Nephron (organoid): ENCODE measurements around the gene NKAP.

Experiments
- H3K27ac Mint-ChIP-seq, 3 experiments: 2 replicates each; pipeline ENCODE4 v1.8.0; 2020; ENCODE audit warnings: mixed read lengths in 3 of 3, mild to moderate bottlenecking in 2 of 3, moderate library complexity in 1 of 3
- H3K27me3 Mint-ChIP-seq: 2 replicates; pipeline ENCODE4 v1.8.0; 2021; ENCODE audit warnings: low read depth, mild to moderate bottlenecking, moderate library complexity, mixed read lengths
- H3K36me3 Mint-ChIP-seq: 2 replicates; pipeline ENCODE4 v1.8.0; 2020; ENCODE audit warnings: low read depth, mixed read lengths
- H3K4me1 Mint-ChIP-seq: 2 replicates; pipeline ENCODE4 v1.8.0; 2020; ENCODE audit warnings: mixed read lengths
- H3K4me3 Mint-ChIP-seq, 3 experiments: 2 replicates each; pipeline ENCODE4 v1.8.0; 2020; ENCODE audit warnings: mild to moderate bottlenecking in 3 of 3, mixed read lengths in 3 of 3, moderate library complexity in 2 of 3
- H3K9me3 Mint-ChIP-seq: 2 replicates; pipeline ENCODE4 v1.8.0; 2020; ENCODE audit warnings: mixed read lengths
- CTCF ChIP-seq, 3 experiments: fragments of 200-600 bp; sonication (generic); IDR thresholded peaks; one replicate each; pipeline ENCODE4 v1.5.0; 2021; ENCODE audit warnings: antibody characterized with exemption in 3 of 3; ENCODE audit not compliant: unreplicated experiment in 3 of 3

Gene NKAP

GRCh38 chrX:119887721-119888425 is 55.7 kb downstream of the NKAP start:
- Mint-ChIP-seq H3K4me1 (no peaks in the 10 kb centered on the region), H3K36me3 (no peaks in the 10 kb centered on the region), H3K27ac (no peak overlapping the region), H3K4me3 (peak overlapping the region; percentile 67 to 74 (median 71)), H3K9me3 (peaks cover 4% of the 10 kb centered on the region), H3K27me3 (no peaks in the 10 kb centered on the region)
- peak; percentile 33 to 53 (median 36) for TF ChIP-seq CTCF (IDR thresholded peaks at IDR 0.05; ENCODE audit: unreplicated experiment in 3 of 3)

GRCh38 chrX:119885554-119886428 is 57.8 kb downstream of the NKAP start:
- H3K9me3 Mint-ChIP-seq = peaks cover 4% of the 10 kb centered on the region
- no peaks in the 10 kb centered on the region for H3K36me3 Mint-ChIP-seq
- TF ChIP-seq CTCF (IDR thresholded peaks at IDR 0.05; ENCODE audit: unreplicated experiment in 3 of 3) = no peak
- no peaks in the 10 kb centered on the region for H3K27me3 Mint-ChIP-seq
- H3K4me3 Mint-ChIP-seq = no peak overlapping the region
- H3K4me1 Mint-ChIP-seq = no peaks in the 10 kb centered on the region
- no peak overlapping the region for H3K27ac Mint-ChIP-seq

- H3K9me3 Mint-ChIP-seq = peaks cover 4% of the 10 kb centered on the region
- peak; percentile 48 to 53 (median 50) for TF ChIP-seq CTCF (IDR thresholded peaks at IDR 0.05; ENCODE audit: unreplicated experiment in 3 of 3)
- no peaks in the 10 kb centered on the region for H3K4me1 Mint-ChIP-seq
- H3K36me3 Mint-ChIP-seq = peaks cover 8% of the 10 kb centered on the region
- no peaks in the 10 kb centered on the region for H3K27me3 Mint-ChIP-seq
- H3K4me3 Mint-ChIP-seq = no peak overlapping the region
- H3K27ac Mint-ChIP-seq = no peak overlapping the region
These were observed 62.8 kb downstream of the NKAP start for GRCh38 chrX:119880552-119881437.

DNA sequence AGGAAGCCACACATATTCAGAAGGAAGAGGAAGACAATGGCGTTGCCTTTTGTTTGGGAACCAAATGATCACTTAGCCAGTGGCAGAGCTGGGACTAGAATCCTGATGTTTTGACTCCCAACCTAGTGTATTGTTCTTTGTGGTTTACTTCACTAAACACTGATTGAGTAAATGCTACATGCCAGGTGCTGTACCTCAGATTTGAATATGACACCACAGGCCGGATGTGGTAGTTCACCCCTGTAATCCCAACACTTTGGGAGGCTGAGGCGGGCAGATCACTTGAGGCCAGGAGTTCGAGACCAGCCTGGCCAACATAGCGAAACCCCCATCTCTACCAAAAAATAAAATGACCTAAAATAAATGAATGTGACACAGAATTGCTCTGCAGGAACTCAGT is 63.5 kb downstream of the NKAP start:
- peaks cover 4% of the 10 kb centered on the region for H3K9me3 Mint-ChIP-seq
- H3K36me3 Mint-ChIP-seq = peaks cover 8% of the 10 kb centered on the region
- TF ChIP-seq CTCF (IDR thresholded peaks at IDR 0.05; ENCODE audit: unreplicated experiment in 3 of 3) = no peak
- H3K27me3 Mint-ChIP-seq = no peaks in the 10 kb centered on the region
- no peaks in the 10 kb centered on the region for H3K4me1 Mint-ChIP-seq
- H3K27ac Mint-ChIP-seq = no peak overlapping the region
- no peak overlapping the region for H3K4me3 Mint-ChIP-seq

- H3K27me3 Mint-ChIP-seq = no peaks in the 10 kb centered on the region
- H3K4me1 Mint-ChIP-seq = no peaks in the 10 kb centered on the region
- peaks cover 8% of the 10 kb centered on the region for H3K36me3 Mint-ChIP-seq
- H3K4me3 Mint-ChIP-seq = no peak overlapping the region
- TF ChIP-seq CTCF (IDR thresholded peaks at IDR 0.05; ENCODE audit: unreplicated experiment in 3 of 3) = no peak
- H3K27ac Mint-ChIP-seq = no peak overlapping the region
- peaks cover under 1% of the 10 kb centered on the region for H3K9me3 Mint-ChIP-seq
These were observed 64.8 kb downstream of the NKAP start for GRCh38 chrX:119878740-119879139.
